Endothelial cell of umbilical vein (primary cell): ENCODE results near the gene EPB41L2. TPM values are rescaled to one million over a fixed set of nuclear protein-coding genes. Genes with fewer than 3 reads are reported as not detected.
A peak's percentile ranks its signal among the peaks of the same experiment; 100 is the strongest.

Source experiments
- BruUV-seq: library from RNA; stranded (reverse); fragments of 400-500 nt; replicated peaks from 2 replicates; lab custom pipeline; 2021; lab: Mats Ljungman, UMichigan
- CTCF ChIA-PET: fragments of 300-600, 350-600 bp; sonication (Branson Sonifier 250); formaldehyde crosslinking; loops from one replicate; lab custom pipeline; 2021; ENCODE audit warnings: antibody characterized with exemption, inconsistent platforms; lab: Charles Lee
- POLR2A ChIA-PET: fragments of 300-600, 350-600 bp; sonication (Branson Sonifier 250); formaldehyde crosslinking; loops from one replicate; lab custom pipeline; 2021; ENCODE audit warnings: antibody characterized with exemption, inconsistent platforms; lab: Charles Lee
- DNase-seq: peaks from one replicate; pipeline ENCODE4 v3.0.0-alpha.2; 2011; ENCODE audit warnings: low read depth, low spot score
- FAIRE-seq: peaks from 2 replicates; lab custom pipeline; 2011; peaks lifted over from hg19 to GRCh38; lab: Jason Lieb, UNC
- H2AFZ ChIP-seq: 2 replicates; pipeline ENCODE4 v1.6.0; 2012; ENCODE audit warnings: low read depth, low read length, control low read depth, inconsistent platforms
- H3K27ac ChIP-seq: 2 replicates; pipeline ENCODE4 v1.5.1; 2011; ENCODE audit warnings: low read depth, mild to moderate bottlenecking, control low read depth, low read length, moderate library complexity; ENCODE audit not compliant: insufficient read depth
- H3K27me3 ChIP-seq, 2 experiments: 2 replicates each; pipeline versions ENCODE4 v1.6.0 to v1.6.1; 2011; ENCODE audit warnings: low read length in 2 of 2, mixed read lengths in 1 of 2; ENCODE audit not compliant: control insufficient read depth in 2 of 2, insufficient read depth in 2 of 2
- H3K36me3 ChIP-seq, 2 experiments: 2 replicates in 1 of 2; 3 replicates in 1 of 2; pipeline ENCODE4 v1.5.1; 2011; ENCODE audit warnings: low read length in 2 of 2, mild to moderate bottlenecking in 1 of 2, moderate library complexity in 1 of 2; ENCODE audit not compliant: control insufficient read depth in 2 of 2, insufficient read depth in 2 of 2; ENCODE audit errors: extremely low read depth in 1 of 2
- H3K4me1 ChIP-seq: 3 replicates; pipeline ENCODE4 v1.5.1; 2011; ENCODE audit warnings: mild to moderate bottlenecking, low read length; ENCODE audit not compliant: control insufficient read depth, insufficient read depth; ENCODE audit errors: extremely low read depth
- H3K4me2 ChIP-seq: 2 replicates; pipeline ENCODE4 v1.6.1; 2011; ENCODE audit warnings: low read length, control low read depth, mixed read lengths; ENCODE audit not compliant: insufficient read depth
- H3K4me3 ChIP-seq, 3 experiments: fragments of 200-600 bp in 1 of 3; sonication (generic), shearing (Covaris generic) in 1 of 3; replicated peaks in 1 of 3; 2 replicates each; pipeline ENCODE4 v1.5.1; 2011 to 2016; ENCODE audit warnings: control low read depth in 3 of 3, low read length in 3 of 3, mild to moderate bottlenecking in 2 of 3, inconsistent platforms in 1 of 3, low read depth in 1 of 3, moderate library complexity in 1 of 3; ENCODE audit not compliant: insufficient read depth in 1 of 3
- H3K79me2 ChIP-seq: 2 replicates; pipeline ENCODE4 v1.6.0; 2012; ENCODE audit warnings: low read length, inconsistent platforms; ENCODE audit not compliant: control insufficient read depth, insufficient read depth
- H3K9ac ChIP-seq: replicated peaks from 2 replicates; pipeline ENCODE3; 2011; ENCODE audit warnings: low read length, control low read depth; ENCODE audit not compliant: insufficient read depth; ENCODE audit errors: extremely low read depth
- H3K9me1 ChIP-seq: replicated peaks from 3 replicates; pipeline ENCODE4 v1.6.0; 2011; ENCODE audit warnings: mild to moderate bottlenecking, low read length; ENCODE audit not compliant: control insufficient read depth, insufficient read depth; ENCODE audit errors: extremely low read depth
- H3K9me3 ChIP-seq: replicated peaks from 2 replicates; pipeline ENCODE4 v1.5.1; 2012; ENCODE audit warnings: low read length, inconsistent platforms; ENCODE audit not compliant: control insufficient read depth, insufficient read depth
- H4K20me1 ChIP-seq: replicated peaks from 2 replicates; pipeline ENCODE3; 2011; ENCODE audit warnings: mild to moderate bottlenecking, low read length; ENCODE audit not compliant: control insufficient read depth, insufficient read depth; ENCODE audit errors: extremely low read depth
- EZH2 ChIP-seq: IDR thresholded peaks from 2 replicates; pipeline ENCODE4 v1.6.1; 2012; ENCODE audit warnings: borderline replicate concordance, low read depth, mild to moderate bottlenecking, moderate library complexity, low read length, inconsistent platforms; ENCODE audit not compliant: severe bottlenecking
- FOS ChIP-seq: IDR thresholded peaks from 2 replicates; pipeline ENCODE4 v1.6.1; 2011; ENCODE audit warnings: mild to moderate bottlenecking, low read length, moderate library complexity, borderline replicate concordance; ENCODE audit not compliant: insufficient read depth
- GATA2 ChIP-seq: IDR thresholded peaks from 2 replicates; pipeline ENCODE4 v1.7.0; 2011; ENCODE audit warnings: low read depth, mild to moderate bottlenecking, moderate library complexity, mixed read lengths, low read length; ENCODE audit not compliant: insufficient read length, insufficient read depth
- JUN ChIP-seq: IDR thresholded peaks from 2 replicates; pipeline ENCODE4 v1.6.1; 2011; ENCODE audit warnings: borderline replicate concordance, low read depth; ENCODE audit not compliant: insufficient read length, insufficient read depth
- MYC ChIP-seq: IDR thresholded peaks from one replicate; pipeline ENCODE4 v1.6.1; 2011; ENCODE audit warnings: mild to moderate bottlenecking, low read depth, low read length
- POLR2A ChIP-seq: IDR thresholded peaks from 2 replicates; pipeline ENCODE4 v1.6.1; 2012; ENCODE audit warnings: low read depth, mild to moderate bottlenecking, control low read depth, low read length
- POLR2AphosphoS5 ChIP-seq: IDR thresholded peaks from 2 replicates; pipeline ENCODE4 v1.6.1; 2012; ENCODE audit warnings: low read depth, mild to moderate bottlenecking, control low read depth, low read length, moderate library complexity; ENCODE audit not compliant: insufficient read depth
- dilution Hi-C: fragments of 300-500 bp; cut with MboI; formaldehyde crosslinking; loops from one replicate; pipeline ENCODE4 v1.15.0; 2019; ENCODE audit warnings: low sequenced_read_pairs; ENCODE audit not compliant: extremely low pct_ligation_motif_present
- intact Hi-C: fragments of 100-400 bp; cut with micrococcal nuclease; formaldehyde crosslinking; loops from one replicate; pipeline ENCODE4 v1.10.0; 2022
- polyA plus RNA-seq, 4 experiments: library from polyadenylated mRNA; depleted of rRNA in 3 of 4; stranded (reverse) in 3 of 4; unstranded in 1 of 4; fragments of >200 nt; gene quantifications; 2 replicates each; pipeline versions ENCODE4 v1.2.1 to v1.2.3, GENCODE V29; 2011 to 2012; ENCODE audit warnings: missing spikeins in 1 of 4
- total RNA-seq: library from RNA; stranded (reverse); gene quantifications from 2 replicates; pipeline ENCODE4 v1.2.3, GENCODE V29; 2021
- TF ChIP-seq, protein P1 (sequence below): IDR thresholded peaks from 2 replicates; pipeline ENCODE4 v1.6.1; 2011; ENCODE audit not compliant: insufficient read depth, insufficient read length

Gene EPB41L2
- total and polyA plus RNA-seq, 2 donors (not counting 3 experiments of a cell fraction or from before 2014, with no cell fraction given), result 26.5 to 87.7 TPM

DNA sequence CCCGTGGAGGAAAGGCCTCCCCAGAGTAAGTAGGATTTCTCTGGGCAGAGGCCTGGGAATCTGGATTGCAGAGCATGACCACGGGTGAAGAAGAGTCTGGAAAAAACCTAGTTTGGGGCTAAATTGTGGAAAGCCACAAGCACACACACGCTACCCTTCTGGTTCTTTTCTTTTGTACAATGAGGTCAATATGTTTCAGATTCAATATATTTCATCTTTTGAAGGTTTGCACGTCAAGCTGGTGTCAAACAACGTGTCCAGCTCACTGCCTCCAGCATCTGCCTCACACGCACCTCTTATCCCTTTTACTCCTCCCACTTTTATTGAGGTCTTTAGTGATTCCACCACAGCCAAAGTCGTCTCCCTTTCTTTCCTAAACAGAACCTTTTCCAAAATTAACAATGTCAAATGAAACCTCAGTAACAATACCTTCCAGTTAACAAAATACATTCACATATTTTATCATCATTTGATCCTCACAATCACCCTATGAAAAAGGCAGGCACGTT lies 773 bp upstream of the EPB41L2 start:
- DNase-seq, result no peak
- ChIA-PET POLR2A (interaction anchor here (0.9 kb wide), 1 partner anchor 40 kb away, joined by 4 read pairs; no protein-coding TSS in a partner anchor), CTCF (interaction anchor here (1.0 to 4.0 kb wide), 5 partner anchors 43 to 192 kb away, joined by 3 to 22 read pairs (median 4); no protein-coding TSS in a partner anchor)
- no peaks in the 10 kb centered on the region for H3K9me1 ChIP-seq
- dilution Hi-C loops, result no loop called here
- H3K36me3 ChIP-seq, result no peaks in the 10 kb centered on the region
- H3K79me2 ChIP-seq, result peaks cover 35% of the 10 kb centered on the region
- intact Hi-C loops, result loop anchor here (1.0 to 2.0 kb wide), 8 partner anchors 43 to 1573 kb away; no protein-coding TSS in a partner anchor
- no peaks in the 10 kb centered on the region for H4K20me1 ChIP-seq
- peak overlapping the region; percentile 90 for H3K27ac ChIP-seq
- H3K4me1 ChIP-seq, result peaks cover 10% of the 10 kb centered on the region
- BruUV-seq, result no TSS peak
- H2AFZ ChIP-seq, result peak overlapping the region; percentile 97
- H3K4me3 ChIP-seq, result peak overlapping the region; percentile 83 to 96 (median 89)
- TF ChIP-seq EZH2, result no peak
- TF ChIP-seq JUN, result no peak
- H3K27me3 ChIP-seq, result no peaks in the 10 kb centered on the region
- H3K9me3 ChIP-seq, result no peaks in the 10 kb centered on the region
- H3K9ac ChIP-seq, result peak overlapping the region; percentile 54
- H3K4me2 ChIP-seq, result peak overlapping the region; percentile 98
- FAIRE-seq, result no peak

DNA sequence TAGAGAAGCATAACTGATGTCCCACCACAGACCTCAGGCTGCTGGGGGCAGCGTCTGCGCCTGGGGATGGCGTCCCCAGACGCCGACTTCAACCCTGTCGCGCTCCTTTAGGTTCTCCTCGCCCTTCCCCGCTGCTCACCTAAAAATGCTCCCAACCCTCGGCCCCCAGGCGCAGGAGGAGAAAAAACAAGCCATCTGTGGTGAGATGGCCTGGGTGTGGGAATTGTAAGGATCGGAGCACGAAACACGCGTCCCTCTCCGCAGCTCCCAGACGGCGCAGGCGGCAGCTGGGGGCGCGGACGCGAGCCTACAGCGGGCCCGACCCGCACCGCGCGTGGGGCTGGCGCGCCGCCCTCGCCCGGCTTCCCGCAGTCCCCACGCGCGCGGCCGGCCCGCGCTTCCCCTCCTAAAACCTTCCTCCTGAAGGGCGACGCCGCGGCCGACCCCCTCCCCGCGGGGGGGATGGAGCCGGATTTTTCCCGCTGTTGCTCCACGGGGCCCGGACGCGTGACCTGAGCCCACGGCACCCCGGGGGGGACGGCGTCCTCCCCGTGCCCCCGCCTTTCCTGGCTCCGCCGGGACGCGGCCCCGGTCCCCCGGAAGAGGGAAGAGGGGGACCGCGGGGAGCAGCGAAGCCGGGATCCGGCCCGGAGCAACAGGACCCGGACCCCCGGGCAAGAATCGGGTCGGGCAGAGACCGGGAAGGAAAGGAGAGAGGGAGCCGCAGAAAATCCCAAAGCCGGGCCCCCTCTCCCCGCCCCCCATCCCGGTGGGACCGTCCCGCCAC lies 611 bp downstream of the EPB41L2 start:
- no TSS peak for BruUV-seq
- Histone ChIP-seq H3K9me1 (no peaks in the 10 kb centered on the region), H2AFZ (peak overlapping the region; percentile 76), H3K79me2 (peaks cover 49% of the 10 kb centered on the region), H3K36me3 (no peaks in the 10 kb centered on the region), H3K4me3 (peak overlapping the region; percentile 83 to 96 (median 89)), H3K4me1 (peaks cover 10% of the 10 kb centered on the region), H4K20me1 (no peaks in the 10 kb centered on the region), H3K4me2 (peak overlapping the region; percentile 62), H3K9me3 (no peaks in the 10 kb centered on the region), H3K9ac (peak overlapping the region; percentile 54), H3K27me3 (no peaks in the 10 kb centered on the region), H3K27ac (peak overlapping the region; percentile 69)
- TF ChIP-seq POLR2A (peak; percentile 6), MYC (no peak), GATA2 (no peak), FOS (no peak), JUN (no peak), EZH2 (no peak), POLR2AphosphoS5 (no peak)
- TF ChIP-seq, protein P1, sequence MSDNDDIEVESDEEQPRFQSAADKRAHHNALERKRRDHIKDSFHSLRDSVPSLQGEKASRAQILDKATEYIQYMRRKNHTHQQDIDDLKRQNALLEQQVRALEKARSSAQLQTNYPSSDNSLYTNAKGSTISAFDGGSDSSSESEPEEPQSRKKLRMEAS, result no peak
- ChIA-PET CTCF (interaction anchor here (0.7 to 4.0 kb wide), 11 partner anchors 11 to 191 kb away, joined by 3 to 22 read pairs (median 3); no protein-coding TSS in a partner anchor), POLR2A (interaction anchor here (1.0 kb wide), 1 partner anchor 49 kb away, joined by 4 read pairs; no protein-coding TSS in a partner anchor)
- dilution Hi-C loops (no loop called here), intact Hi-C loops (loop anchor here (1.0 to 2.0 kb wide), 8 partner anchors 44 to 1572 kb away; no protein-coding TSS in a partner anchor)
- FAIRE-seq (no peak), DNase-seq (peak; percentile 26)
